ENCODE results near the gene BCAS4. TPM values are rescaled to one million over a fixed set of nuclear protein-coding genes. Genes with fewer than 3 reads are reported as not detected.
"Not testable (repeated sequence)": the region's sequence is repeated elsewhere in the genome, so short reads cannot be mapped to it uniquely, and the experiment has no call there.

BCAS4 gene
- total RNA-seq, 6 experiments from 2014 or later, result 0.31 to 1.4 (median 0.60) TPM

DNA sequence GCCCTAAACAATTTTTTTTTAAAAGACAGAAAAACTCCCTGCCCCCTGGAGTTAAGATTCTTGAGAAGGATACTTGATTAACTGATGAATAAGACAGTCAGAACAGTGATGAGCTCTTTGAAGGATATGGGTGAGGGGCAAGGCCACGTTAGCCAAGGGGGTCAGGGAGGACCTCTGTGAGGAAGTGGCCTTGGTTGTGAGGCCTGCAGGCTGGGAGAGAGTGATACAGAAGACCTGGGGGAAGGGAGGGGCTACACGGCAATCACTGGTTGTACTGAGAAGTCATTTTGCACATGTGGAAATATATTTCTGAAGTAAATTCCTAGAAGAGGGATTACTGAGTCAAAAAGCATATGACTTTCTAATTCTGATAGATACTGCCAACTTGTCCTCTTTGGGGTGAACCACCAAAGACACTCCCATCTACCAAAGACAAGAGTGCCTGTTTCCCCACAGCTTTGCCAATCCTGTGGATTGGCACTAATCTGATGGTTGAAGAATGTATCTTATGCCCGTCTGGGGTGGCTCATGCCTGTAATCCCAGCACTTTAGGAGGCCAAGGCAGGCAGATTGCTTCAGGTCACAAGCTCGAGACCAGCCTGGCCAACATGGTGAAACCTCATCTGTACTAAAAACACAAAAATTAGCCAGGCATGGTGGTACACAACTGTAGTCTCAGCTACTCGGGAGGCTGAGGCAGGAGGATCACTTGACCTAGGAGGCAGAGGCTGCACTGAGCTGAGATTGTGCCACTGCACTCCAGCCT lies 22.3 kb upstream of the BCAS4 start:
- Histone ChIP-seq H3K27ac (no peak overlapping the region), H3K4me1 (no peaks in the 10 kb centered on the region), H3K27me3 (no peaks in the 10 kb centered on the region), H3K4me3 (no peak overlapping the region), H3K9me3 (no peaks in the 10 kb centered on the region), H3K36me3 (no peaks in the 10 kb centered on the region)
- ATAC-seq (no peak), DNase-seq (peak in 1 of 3 donors; percentile 21)
- WGBS (ENCODE audit: insufficient coverage, low coverage, low lambda C conversion rate, missing lambda C conversion rate), result 42% methylated on average over 4 of the region's 5 CpGs
- TF ChIP-seq, protein P1, sequence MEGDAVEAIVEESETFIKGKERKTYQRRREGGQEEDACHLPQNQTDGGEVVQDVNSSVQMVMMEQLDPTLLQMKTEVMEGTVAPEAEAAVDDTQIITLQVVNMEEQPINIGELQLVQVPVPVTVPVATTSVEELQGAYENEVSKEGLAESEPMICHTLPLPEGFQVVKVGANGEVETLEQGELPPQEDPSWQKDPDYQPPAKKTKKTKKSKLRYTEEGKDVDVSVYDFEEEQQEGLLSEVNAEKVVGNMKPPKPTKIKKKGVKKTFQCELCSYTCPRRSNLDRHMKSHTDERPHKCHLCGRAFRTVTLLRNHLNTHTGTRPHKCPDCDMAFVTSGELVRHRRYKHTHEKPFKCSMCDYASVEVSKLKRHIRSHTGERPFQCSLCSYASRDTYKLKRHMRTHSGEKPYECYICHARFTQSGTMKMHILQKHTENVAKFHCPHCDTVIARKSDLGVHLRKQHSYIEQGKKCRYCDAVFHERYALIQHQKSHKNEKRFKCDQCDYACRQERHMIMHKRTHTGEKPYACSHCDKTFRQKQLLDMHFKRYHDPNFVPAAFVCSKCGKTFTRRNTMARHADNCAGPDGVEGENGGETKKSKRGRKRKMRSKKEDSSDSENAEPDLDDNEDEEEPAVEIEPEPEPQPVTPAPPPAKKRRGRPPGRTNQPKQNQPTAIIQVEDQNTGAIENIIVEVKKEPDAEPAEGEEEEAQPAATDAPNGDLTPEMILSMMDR (IDR thresholded peaks at IDR 0.05), result no peak
- TF ChIP-seq POLR2A (IDR thresholded peaks at IDR 0.05), result no peak
- intact Hi-C loops (cut with DNase I), result no loop called here

- Histone ChIP-seq H3K4me3 (no peak overlapping the region), H3K36me3 (no peaks in the 10 kb centered on the region), H3K27ac (no peak overlapping the region), H3K27me3 (no peaks in the 10 kb centered on the region), H3K4me1 (no peaks in the 10 kb centered on the region), H3K9me3 (no peaks in the 10 kb centered on the region)
- ATAC-seq (no peak), DNase-seq (peak in 2 of 3 donors; percentile 1 to 2)
- TF ChIP-seq POLR2A (IDR thresholded peaks at IDR 0.05), result no peak
- TF ChIP-seq, protein P1 (IDR thresholded peaks at IDR 0.05), result no peak
- 82% methylated on average over 3 of the region's 3 CpGs for WGBS (ENCODE audit: insufficient coverage, low coverage, low lambda C conversion rate, missing lambda C conversion rate)
- intact Hi-C loops (cut with DNase I), result no loop called here
Observed at GRCh38 chr20:50774515-50774914, 20.3 kb upstream of the BCAS4 start.

DNA sequence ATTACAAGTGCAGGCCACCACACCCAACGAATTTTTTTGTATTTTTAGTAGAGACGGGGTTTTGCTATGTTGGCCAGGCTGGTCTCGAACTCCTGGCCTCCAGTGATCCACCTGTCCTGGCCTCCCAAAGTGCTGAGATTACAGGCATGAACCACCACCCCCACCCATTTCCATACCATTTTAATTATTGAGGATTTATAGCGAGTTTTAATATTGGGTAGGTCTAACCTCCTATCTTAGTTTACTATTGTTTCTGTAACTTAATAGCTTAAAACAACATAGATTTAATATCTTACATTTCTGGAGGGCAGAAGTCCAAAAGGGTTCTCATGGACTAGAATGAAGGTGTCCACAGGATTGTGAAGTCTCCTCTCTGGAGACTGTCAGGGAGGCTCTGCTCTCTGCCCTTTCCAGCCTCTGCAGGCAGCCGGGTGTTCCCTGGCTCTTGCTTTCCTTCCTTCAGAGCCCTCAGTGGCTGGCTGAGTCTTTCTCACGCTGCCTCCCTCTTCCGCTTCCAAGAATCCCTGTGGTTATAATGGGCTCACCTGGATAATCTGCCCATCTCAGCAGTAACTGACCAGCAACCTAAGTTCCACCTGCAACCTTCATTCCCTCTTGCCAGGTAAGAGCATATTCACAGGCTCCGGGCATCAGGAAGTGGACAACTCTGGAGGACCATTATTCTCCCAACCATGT lies 18.6 kb upstream of the BCAS4 start:
- no peak overlapping the region for H3K27ac ChIP-seq
- no peaks in the 10 kb centered on the region for H3K9me3 ChIP-seq
- TF ChIP-seq, protein P1 (IDR thresholded peaks at IDR 0.05), result no peak
- no peak for TF ChIP-seq POLR2A (IDR thresholded peaks at IDR 0.05)
- intact Hi-C loops (cut with DNase I), result no loop called here
- H3K4me1 ChIP-seq, result no peaks in the 10 kb centered on the region
- H3K27me3 ChIP-seq, result no peaks in the 10 kb centered on the region
- DNase-seq, result peak in 1 of 3 donors; percentile 16
- no peaks in the 10 kb centered on the region for H3K36me3 ChIP-seq
- no peak for ATAC-seq
- no peak overlapping the region for H3K4me3 ChIP-seq
- 65% methylated on average over 7 of the region's 8 CpGs for WGBS (ENCODE audit: insufficient coverage, low coverage, low lambda C conversion rate, missing lambda C conversion rate)

DNA sequence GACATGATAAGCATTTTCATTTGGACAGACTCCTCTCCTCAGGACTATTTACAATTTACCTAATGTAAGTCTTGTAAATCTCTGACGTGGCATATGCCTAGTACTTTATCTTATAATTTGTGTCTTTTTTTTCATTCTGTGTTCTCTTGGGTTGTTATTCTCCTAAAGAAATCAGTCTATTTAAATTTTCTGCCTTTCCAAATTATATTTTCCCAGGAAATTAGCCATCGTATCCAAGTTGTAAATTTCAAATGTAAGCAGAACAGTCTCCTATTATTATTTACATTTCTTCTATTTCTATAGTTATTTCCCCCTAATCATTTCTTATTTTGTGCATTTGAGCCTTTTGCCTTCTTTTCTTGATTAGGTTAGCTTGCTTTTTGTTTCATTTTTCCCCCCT lies 17.5 kb upstream of the BCAS4 start:
- 60% methylated on average over 2 of the region's 2 CpGs for WGBS (ENCODE audit: insufficient coverage, low coverage, low lambda C conversion rate, missing lambda C conversion rate)
- intact Hi-C loops (cut with DNase I), result no loop called here
- no peak for ATAC-seq

GRCh38 chr20:50778994-50779393 lies 15.9 kb upstream of the BCAS4 start:
- ATAC-seq; H3K9me3 ChIP-seq; H3K36me3 ChIP-seq; H3K27ac ChIP-seq; intact Hi-C loops (cut with DNase I); H3K27me3 ChIP-seq; H3K4me1 ChIP-seq; H3K4me3 ChIP-seq: not testable (repeated sequence)
- WGBS (ENCODE audit: insufficient coverage, low coverage, low lambda C conversion rate, missing lambda C conversion rate), result 92% methylated on average over 5 of the region's 8 CpGs
- peak in 1 of 3 donors; percentile 2 for DNase-seq

More for the DNA sequence above, 17.5 kb upstream of the BCAS4 start:
- no peak overlapping the region for H3K4me3 ChIP-seq
- no peak overlapping the region for H3K27ac ChIP-seq
- H3K4me1 ChIP-seq, result no peaks in the 10 kb centered on the region
- H3K27me3 ChIP-seq, result no peaks in the 10 kb centered on the region
- H3K9me3 ChIP-seq, result no peaks in the 10 kb centered on the region
- no peak for DNase-seq
- TF ChIP-seq POLR2A (IDR thresholded peaks at IDR 0.05), result no peak
- TF ChIP-seq, protein P1 (IDR thresholded peaks at IDR 0.05), result no peak
- H3K36me3 ChIP-seq, result no peaks in the 10 kb centered on the region

All from right lobe of liver (tissue), 6 donors.